Activated CD8-positive, alpha-beta T cell treated with anti-CD3 and anti-CD28 coated beads, Interleukin-2, amount 10 ng/mL, durations not matched to agents 7 days and 5 days (primary cell): ENCODE results near the gene EXOC6B. TPM values are rescaled to one million over a fixed set of nuclear protein-coding genes. Genes with fewer than 3 reads are reported as not detected.

Experiments used
- ATAC-seq: fragments of 150-1000 bp; cut with Tn5 transposase; one replicate; pipeline ENCODE4 v1.10.0; 2021; ENCODE audit warnings: moderate library complexity
- CTCF ChIA-PET: fragments of 350-600 bp; sonication (Branson Sonifier 250); formaldehyde crosslinking; loops from one replicate; lab custom pipeline; 2021; ENCODE audit warnings: antibody characterized with exemption; lab: Charles Lee
- POLR2A ChIA-PET: fragments of 350-600 bp; sonication (Branson Sonifier 250); formaldehyde crosslinking; loops from one replicate; lab custom pipeline; 2021; ENCODE audit warnings: antibody characterized with exemption; lab: Charles Lee
- DNase-seq: peaks from one replicate; pipeline ENCODE4 v3.0.0-alpha.2; 2020
- H3K27ac Mint-ChIP-seq: one replicate; pipeline ENCODE4 v1.8.0; 2021; ENCODE audit warnings: mild to moderate bottlenecking, mixed read lengths
- H3K27me3 Mint-ChIP-seq: one replicate; pipeline ENCODE4 v1.8.0; 2021; ENCODE audit warnings: low read depth, mixed read lengths
- H3K36me3 Mint-ChIP-seq: one replicate; pipeline ENCODE4 v1.8.0; 2021; ENCODE audit warnings: low read depth, mixed read lengths
- H3K4me1 Mint-ChIP-seq: one replicate; pipeline ENCODE4 v1.8.0; 2021; ENCODE audit warnings: low read depth, mixed read lengths
- H3K4me3 Mint-ChIP-seq: one replicate; pipeline ENCODE4 v1.8.0; 2021; ENCODE audit warnings: mild to moderate bottlenecking, mixed read lengths
- H3K9me3 Mint-ChIP-seq: one replicate; pipeline ENCODE4 v1.8.0; 2022; ENCODE audit warnings: mixed read lengths; ENCODE audit not compliant: insufficient read depth
- total RNA-seq, 2 experiments: library from RNA; stranded (reverse); gene quantifications; one replicate each; pipeline ENCODE4 v1.2.3, GENCODE V29; 2021

Gene EXOC6B
- total RNA-seq, 2 experiments from 2014 or later, result 17.8 to 18.8 TPM

- no peaks in the 10 kb centered on the region for H3K9me3 Mint-ChIP-seq
- DNase-seq (no peak), ATAC-seq (no peak)
- ChIA-PET CTCF (no interaction called here), POLR2A (no interaction called here)
- H3K4me3 Mint-ChIP-seq, result no peak overlapping the region
- no peaks in the 10 kb centered on the region for H3K36me3 Mint-ChIP-seq
- no peaks in the 10 kb centered on the region for H3K27me3 Mint-ChIP-seq
- no peak overlapping the region for H3K27ac Mint-ChIP-seq
- H3K4me1 Mint-ChIP-seq, result no peaks in the 10 kb centered on the region
These were observed 553.8 kb downstream of the EXOC6B start for GRCh38 chr2:72271766-72272641.

- ChIA-PET POLR2A (no interaction called here), CTCF (no interaction called here)
These were observed 554.6 kb downstream of the EXOC6B start for GRCh38 chr2:72271276-72271614.

GRCh38 chr2:72270556-72271275 lies 555.1 kb downstream of the EXOC6B start:
- no peak for ATAC-seq
- no peak overlapping the region for H3K4me3 Mint-ChIP-seq
- no peaks in the 10 kb centered on the region for H3K27me3 Mint-ChIP-seq
- no peaks in the 10 kb centered on the region for H3K9me3 Mint-ChIP-seq
- H3K4me1 Mint-ChIP-seq, result no peaks in the 10 kb centered on the region
- CTCF ChIA-PET, result no interaction called here
- DNase-seq, result no peak
- no peak overlapping the region for H3K27ac Mint-ChIP-seq
- H3K36me3 Mint-ChIP-seq, result no peaks in the 10 kb centered on the region
- POLR2A ChIA-PET, result no interaction called here

More at GRCh38 chr2:72271276-72271614, 554.6 kb downstream of the EXOC6B start:
- Mint-ChIP-seq H3K36me3 (no peaks in the 10 kb centered on the region), H3K27ac (no peak overlapping the region), H3K27me3 (no peaks in the 10 kb centered on the region), H3K9me3 (no peaks in the 10 kb centered on the region), H3K4me1 (no peaks in the 10 kb centered on the region), H3K4me3 (no peak overlapping the region)
- DNase-seq (no peak), ATAC-seq (no peak)

GRCh38 chr2:72263776-72264060 lies 562.1 kb downstream of the EXOC6B start:
- Mint-ChIP-seq H3K4me1 (no peaks in the 10 kb centered on the region), H3K36me3 (no peaks in the 10 kb centered on the region), H3K27me3 (no peaks in the 10 kb centered on the region), H3K9me3 (no peaks in the 10 kb centered on the region), H3K4me3 (no peak overlapping the region), H3K27ac (no peak overlapping the region)
- DNase-seq (no peak), ATAC-seq (no peak)
- CTCF ChIA-PET, result no interaction called here
- POLR2A ChIA-PET, result no interaction called here

GRCh38 chr2:72263043-72263775 lies 562.6 kb downstream of the EXOC6B start:
- Mint-ChIP-seq H3K4me3 (no peak overlapping the region), H3K27ac (no peak overlapping the region), H3K36me3 (no peaks in the 10 kb centered on the region), H3K9me3 (no peaks in the 10 kb centered on the region), H3K27me3 (no peaks in the 10 kb centered on the region), H3K4me1 (no peaks in the 10 kb centered on the region)
- no peak for ATAC-seq
- CTCF ChIA-PET, result no interaction called here
- DNase-seq, result no peak
- POLR2A ChIA-PET, result no interaction called here

GRCh38 chr2:72261076-72261475 lies 564.8 kb downstream of the EXOC6B start:
- no peaks in the 10 kb centered on the region for H3K9me3 Mint-ChIP-seq
- ChIA-PET POLR2A (no interaction called here), CTCF (no interaction called here)
- no peaks in the 10 kb centered on the region for H3K4me1 Mint-ChIP-seq
- no peak overlapping the region for H3K27ac Mint-ChIP-seq
- H3K27me3 Mint-ChIP-seq, result no peaks in the 10 kb centered on the region
- DNase-seq (no peak), ATAC-seq (no peak)
- H3K36me3 Mint-ChIP-seq, result no peaks in the 10 kb centered on the region
- no peak overlapping the region for H3K4me3 Mint-ChIP-seq

GRCh38 chr2:72255540-72255939 lies 570.3 kb downstream of the EXOC6B start:
- no peak for DNase-seq
- Mint-ChIP-seq H3K4me1 (no peaks in the 10 kb centered on the region), H3K4me3 (no peak overlapping the region), H3K36me3 (no peaks in the 10 kb centered on the region), H3K27me3 (no peaks in the 10 kb centered on the region), H3K9me3 (no peaks in the 10 kb centered on the region), H3K27ac (no peak overlapping the region)
- no peak for ATAC-seq
- CTCF ChIA-PET, result no interaction called here
- POLR2A ChIA-PET, result no interaction called here

GRCh38 chr2:72254831-72255451 lies 570.9 kb downstream of the EXOC6B start:
- no peak for DNase-seq
- ChIA-PET POLR2A (interaction anchor here (0.6 kb wide), 1 partner anchor 62 kb away, joined by 6 read pairs; no protein-coding TSS in a partner anchor), CTCF (no interaction called here)
- Mint-ChIP-seq H3K9me3 (no peaks in the 10 kb centered on the region), H3K36me3 (no peaks in the 10 kb centered on the region), H3K27ac (no peak overlapping the region), H3K27me3 (no peaks in the 10 kb centered on the region), H3K4me1 (no peaks in the 10 kb centered on the region), H3K4me3 (no peak overlapping the region)
- ATAC-seq, result no peak

GRCh38 chr2:72238311-72238710 lies 587.5 kb downstream of the EXOC6B start:
- no peak overlapping the region for H3K4me3 Mint-ChIP-seq
- H3K9me3 Mint-ChIP-seq, result no peaks in the 10 kb centered on the region
- CTCF ChIA-PET, result no interaction called here
- DNase-seq, result no peak
- peaks cover 16% of the 10 kb centered on the region for H3K4me1 Mint-ChIP-seq
- no peaks in the 10 kb centered on the region for H3K27me3 Mint-ChIP-seq
- H3K36me3 Mint-ChIP-seq, result no peaks in the 10 kb centered on the region
- POLR2A ChIA-PET, result no interaction called here
- no peak overlapping the region for H3K27ac Mint-ChIP-seq
- ATAC-seq, result no peak

- Mint-ChIP-seq H3K4me1 (peaks cover 16% of the 10 kb centered on the region), H3K4me3 (no peak overlapping the region), H3K36me3 (no peaks in the 10 kb centered on the region), H3K27ac (no peak overlapping the region), H3K27me3 (no peaks in the 10 kb centered on the region), H3K9me3 (no peaks in the 10 kb centered on the region)
- DNase-seq (no peak), ATAC-seq (no peak)
- POLR2A ChIA-PET, result no interaction called here
- CTCF ChIA-PET, result no interaction called here
These were observed 588.3 kb downstream of the EXOC6B start for GRCh38 chr2:72237549-72237948.

GRCh38 chr2:72236445-72237067 lies 589.3 kb downstream of the EXOC6B start:
- Mint-ChIP-seq H3K27me3 (no peaks in the 10 kb centered on the region), H3K4me3 (no peak overlapping the region), H3K27ac (no peak overlapping the region), H3K9me3 (no peaks in the 10 kb centered on the region), H3K4me1 (peaks cover 12% of the 10 kb centered on the region), H3K36me3 (no peaks in the 10 kb centered on the region)
- ATAC-seq (no peak), DNase-seq (no peak)
- ChIA-PET POLR2A (no interaction called here), CTCF (no interaction called here)
